Measurements from ENCODE around the gene ZMIZ1. TPM values are rescaled to one million over a fixed set of nuclear protein-coding genes. Genes with fewer than 3 reads are reported as not detected.

Gene ZMIZ1
- polyA plus RNA-seq, 1 donor from 2014 or later, result 26.8 TPM

DNA sequence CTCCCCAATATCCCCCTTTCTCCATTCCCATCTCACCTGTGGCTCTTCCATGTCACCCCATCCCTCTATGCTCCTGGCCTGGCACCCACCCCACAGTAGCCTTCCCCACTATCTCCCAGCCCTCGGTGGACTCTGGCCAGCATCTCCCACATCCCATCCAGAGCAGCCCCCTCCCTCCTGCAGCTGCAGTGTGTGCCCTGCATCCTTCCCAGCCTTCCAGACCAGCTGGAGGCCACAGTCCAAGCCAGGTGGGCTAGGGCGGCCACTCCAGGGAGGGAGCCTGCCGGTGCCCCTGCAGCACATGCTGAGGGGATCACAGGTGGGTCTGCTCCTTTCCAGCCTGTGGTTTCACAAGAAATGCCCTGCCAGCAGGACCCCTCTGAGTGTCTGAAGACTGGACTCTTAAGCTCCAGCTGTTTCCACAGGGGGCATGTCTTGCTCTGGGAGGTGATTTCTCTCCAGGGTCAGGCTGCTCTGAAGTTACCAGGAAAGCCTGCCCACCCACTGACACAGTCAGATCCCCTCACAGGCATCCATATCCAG is 187.6 kb downstream of the ZMIZ1 start:
- H2AFZ ChIP-seq (ENCODE audit: low read depth, low read length), result no peak overlapping the region
- peaks cover 67% of the 10 kb centered on the region for H4K20me1 ChIP-seq (ENCODE audit: insufficient read depth)
- peaks cover 77% of the 10 kb centered on the region for H3K79me2 ChIP-seq (replicated peaks; ENCODE audit: insufficient read depth, low read length)
- H3K27ac ChIP-seq (ENCODE audit: low read length), result no peak overlapping the region
- H3K4me3 ChIP-seq (ENCODE audit: low read length), result no peak overlapping the region
- no peak overlapping the region for H3K4me2 ChIP-seq (ENCODE audit: low read length)
- H3K27me3 ChIP-seq (ENCODE audit: insufficient read depth, low read depth, low read length), result no peaks in the 10 kb centered on the region
- H3K9ac ChIP-seq (ENCODE audit: low read length), result no peak overlapping the region
- no peaks in the 10 kb centered on the region for H3K9me2 ChIP-seq (ENCODE audit: insufficient read depth, low read length)
- TF ChIP-seq EP300 (conservative IDR thresholded peaks at IDR 0.05; ENCODE audit: poor library complexity, severe bottlenecking), result no peak
- no peak for TF ChIP-seq MXI1 (conservative IDR thresholded peaks at IDR 0.05; ENCODE audit: poor library complexity, severe bottlenecking)
- TF ChIP-seq POLR2AphosphoS5 (IDR thresholded peaks at IDR 0.05), result no peak
- TF ChIP-seq TAF1 (IDR thresholded peaks at IDR 0.05; ENCODE audit: low read depth), result no peak
- no peak for TF ChIP-seq RAD21 (conservative IDR thresholded peaks at IDR 0.05)
- H3F3A ChIP-seq (ENCODE audit: insufficient read depth, low read length, poor library complexity, severe bottlenecking), result no peaks in the 10 kb centered on the region
- no peaks in the 10 kb centered on the region for H3K9me3 ChIP-seq (ENCODE audit: low read length)
- H3K36me3 ChIP-seq (ENCODE audit: insufficient read depth, low read length), result no peaks in the 10 kb centered on the region

DNA sequence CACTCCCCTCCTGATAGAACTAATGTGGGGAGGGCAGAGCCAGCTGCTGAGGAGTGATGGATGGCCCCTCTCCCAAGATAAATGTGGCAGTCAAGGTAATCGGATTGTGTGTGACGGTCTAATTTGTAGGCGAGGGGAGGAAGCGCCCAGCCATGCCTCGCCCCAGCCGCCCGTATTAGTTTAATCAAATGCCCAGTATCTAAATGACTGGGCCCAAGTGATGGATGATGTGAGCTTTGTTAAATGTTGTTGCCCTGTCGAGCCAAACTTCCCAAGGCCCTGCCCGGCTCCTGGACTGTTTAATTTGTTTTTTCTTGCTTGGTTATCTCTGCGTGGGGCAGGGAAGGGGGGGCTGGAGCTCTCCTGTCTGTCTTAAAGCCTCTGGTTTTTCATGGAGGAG is 190.1 kb downstream of the ZMIZ1 start:
- Histone ChIP-seq H3K36me3 (ENCODE audit: insufficient read depth, low read length) (no peaks in the 10 kb centered on the region), H3F3A (ENCODE audit: insufficient read depth, low read length, poor library complexity, severe bottlenecking) (no peaks in the 10 kb centered on the region), H3K9me3 (ENCODE audit: low read length) (no peaks in the 10 kb centered on the region), H4K20me1 (ENCODE audit: insufficient read depth) (peaks cover 56% of the 10 kb centered on the region), H2AFZ (ENCODE audit: low read depth, low read length) (no peak overlapping the region), H3K27me3 (ENCODE audit: insufficient read depth, low read depth, low read length) (no peaks in the 10 kb centered on the region), H3K9ac (ENCODE audit: low read length) (no peak overlapping the region), H3K27ac (ENCODE audit: low read length) (no peak overlapping the region), H3K4me3 (ENCODE audit: low read length) (no peak overlapping the region), H3K79me2 (replicated peaks; ENCODE audit: insufficient read depth, low read length) (peaks cover 72% of the 10 kb centered on the region), H3K9me2 (ENCODE audit: insufficient read depth, low read length) (no peaks in the 10 kb centered on the region), H3K4me2 (ENCODE audit: low read length) (no peak overlapping the region)
- TF ChIP-seq, protein P1, sequence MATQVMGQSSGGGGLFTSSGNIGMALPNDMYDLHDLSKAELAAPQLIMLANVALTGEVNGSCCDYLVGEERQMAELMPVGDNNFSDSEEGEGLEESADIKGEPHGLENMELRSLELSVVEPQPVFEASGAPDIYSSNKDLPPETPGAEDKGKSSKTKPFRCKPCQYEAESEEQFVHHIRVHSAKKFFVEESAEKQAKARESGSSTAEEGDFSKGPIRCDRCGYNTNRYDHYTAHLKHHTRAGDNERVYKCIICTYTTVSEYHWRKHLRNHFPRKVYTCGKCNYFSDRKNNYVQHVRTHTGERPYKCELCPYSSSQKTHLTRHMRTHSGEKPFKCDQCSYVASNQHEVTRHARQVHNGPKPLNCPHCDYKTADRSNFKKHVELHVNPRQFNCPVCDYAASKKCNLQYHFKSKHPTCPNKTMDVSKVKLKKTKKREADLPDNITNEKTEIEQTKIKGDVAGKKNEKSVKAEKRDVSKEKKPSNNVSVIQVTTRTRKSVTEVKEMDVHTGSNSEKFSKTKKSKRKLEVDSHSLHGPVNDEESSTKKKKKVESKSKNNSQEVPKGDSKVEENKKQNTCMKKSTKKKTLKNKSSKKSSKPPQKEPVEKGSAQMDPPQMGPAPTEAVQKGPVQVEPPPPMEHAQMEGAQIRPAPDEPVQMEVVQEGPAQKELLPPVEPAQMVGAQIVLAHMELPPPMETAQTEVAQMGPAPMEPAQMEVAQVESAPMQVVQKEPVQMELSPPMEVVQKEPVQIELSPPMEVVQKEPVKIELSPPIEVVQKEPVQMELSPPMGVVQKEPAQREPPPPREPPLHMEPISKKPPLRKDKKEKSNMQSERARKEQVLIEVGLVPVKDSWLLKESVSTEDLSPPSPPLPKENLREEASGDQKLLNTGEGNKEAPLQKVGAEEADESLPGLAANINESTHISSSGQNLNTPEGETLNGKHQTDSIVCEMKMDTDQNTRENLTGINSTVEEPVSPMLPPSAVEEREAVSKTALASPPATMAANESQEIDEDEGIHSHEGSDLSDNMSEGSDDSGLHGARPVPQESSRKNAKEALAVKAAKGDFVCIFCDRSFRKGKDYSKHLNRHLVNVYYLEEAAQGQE (IDR thresholded peaks at IDR 0.05; ENCODE audit: borderline replicate concordance), result no peak
- no peak for TF ChIP-seq POLR2AphosphoS5 (IDR thresholded peaks at IDR 0.05)
- TF ChIP-seq RAD21 (conservative IDR thresholded peaks at IDR 0.05), result no peak
- no peak for TF ChIP-seq MXI1 (conservative IDR thresholded peaks at IDR 0.05; ENCODE audit: poor library complexity, severe bottlenecking)
- TF ChIP-seq TAF1 (IDR thresholded peaks at IDR 0.05; ENCODE audit: low read depth), result no peak
- no peak for TF ChIP-seq SMC3 (conservative IDR thresholded peaks at IDR 0.05; ENCODE audit: poor library complexity)
- no peak for TF ChIP-seq EP300 (conservative IDR thresholded peaks at IDR 0.05; ENCODE audit: poor library complexity, severe bottlenecking)
- no peak for TF ChIP-seq EZH2 (IDR thresholded peaks at IDR 0.05; ENCODE audit: borderline replicate concordance, insufficient read depth, low read length, poor library complexity, severe bottlenecking)
- TF ChIP-seq CTCF (IDR thresholded peaks at IDR 0.05; ENCODE audit: poor library complexity, severe bottlenecking), result no peak
